GM19468 (cell line): Measurements from ENCODE around the gene PPP2R2D.
"Not testable (repeated sequence)": the region's sequence is repeated elsewhere in the genome, so short reads cannot be mapped to it uniquely, and the experiment has no call there.

Experiments used
- ATAC-seq: cut with Tn5 transposase; IDR thresholded peaks from one replicate; pipeline ENCODE4 v1.9.1; 2021; ENCODE audit warnings: mild to moderate bottlenecking, moderate library complexity, moderate number of reproducible peaks; ENCODE audit not compliant: unreplicated experiment; ENCODE audit errors: extremely low read depth

PPP2R2D gene

DNA sequence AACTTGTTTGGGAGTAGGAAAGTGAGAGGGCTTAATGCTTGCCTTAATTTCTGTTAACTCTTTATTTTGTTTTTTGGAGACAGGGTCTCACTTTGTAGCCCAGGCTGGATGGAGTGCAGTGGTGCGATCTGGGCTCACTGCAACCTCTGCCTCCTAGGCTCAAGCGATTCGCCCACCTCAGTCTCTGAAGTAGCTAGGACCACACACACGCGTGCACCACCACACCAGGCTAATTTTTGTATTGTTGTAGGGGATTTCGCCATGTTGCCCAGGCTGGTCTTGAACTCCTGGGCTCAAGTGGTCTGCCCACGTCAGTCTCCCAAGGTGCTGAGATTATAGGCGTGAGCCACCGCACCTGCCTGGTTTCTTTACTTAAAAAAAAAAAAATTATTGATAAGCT is 1.9 kb downstream of the PPP2R2D start:
- no peak for ATAC-seq

DNA sequence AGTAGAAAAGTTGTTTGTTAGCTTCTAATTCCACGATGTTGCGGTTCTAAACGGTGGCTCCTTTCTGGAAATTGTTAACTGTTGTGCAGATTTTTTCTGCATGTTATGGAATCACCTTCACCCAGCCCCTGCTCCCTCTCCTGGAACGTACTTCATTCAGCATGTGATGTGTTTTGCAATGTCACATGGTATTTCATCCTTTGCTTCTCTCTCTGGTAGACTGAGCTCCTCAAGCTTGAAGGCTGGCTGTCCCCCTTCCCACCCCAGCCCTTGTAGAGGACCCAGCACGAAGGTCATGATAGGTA is 4.4 kb downstream of the PPP2R2D start:
- ATAC-seq: no peak

DNA sequence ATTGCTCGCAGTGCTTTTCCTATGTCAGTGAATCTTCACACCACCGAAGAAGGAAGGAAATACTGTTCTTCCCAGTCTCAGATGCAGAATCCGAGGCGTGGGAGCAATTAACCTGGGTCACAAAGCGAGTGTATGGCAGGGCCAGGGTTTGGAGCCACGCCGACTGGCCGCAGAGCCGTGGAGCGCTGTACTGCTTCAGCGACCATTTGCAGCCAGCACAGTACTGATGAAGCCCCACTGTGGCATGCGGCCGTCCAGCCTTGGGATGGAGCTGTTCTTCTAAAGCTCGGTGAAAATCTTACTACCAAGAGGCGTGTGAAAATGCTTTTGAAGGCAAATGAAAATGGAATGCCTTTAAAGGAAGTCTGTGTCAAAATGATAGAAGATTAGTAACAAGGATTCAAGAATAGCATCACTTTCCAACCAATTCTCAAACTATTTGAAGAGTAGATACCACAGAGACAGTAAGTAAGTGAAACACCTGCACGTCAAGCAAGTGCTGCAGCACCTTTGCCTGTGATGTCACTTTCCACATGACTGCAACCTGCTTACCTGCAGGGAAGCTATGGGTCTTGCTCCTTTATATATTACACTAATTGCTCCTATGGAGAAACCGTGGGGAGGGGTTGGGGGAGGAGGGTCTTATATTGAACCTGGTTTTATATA is 4.9 kb downstream of the PPP2R2D start:
- no peak for ATAC-seq

DNA sequence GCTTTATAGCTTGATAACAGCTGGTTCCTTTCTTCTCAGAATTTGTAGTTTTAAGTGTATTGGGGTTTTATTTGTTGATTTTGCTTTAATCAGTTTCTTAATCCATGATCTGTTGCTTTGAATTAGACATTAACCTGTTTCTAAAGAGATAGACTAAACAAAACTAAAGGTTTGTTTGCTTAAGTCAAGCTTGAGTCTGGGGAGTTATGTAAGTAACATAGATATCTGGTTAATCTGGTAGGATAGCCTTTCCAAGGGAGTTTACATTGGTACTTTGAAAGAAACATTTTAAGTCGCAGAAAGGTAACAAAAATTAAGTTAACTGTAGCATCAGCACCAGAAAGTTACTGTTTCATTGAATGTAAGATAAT is 5.4 kb downstream of the PPP2R2D start:
- no peak for ATAC-seq

DNA sequence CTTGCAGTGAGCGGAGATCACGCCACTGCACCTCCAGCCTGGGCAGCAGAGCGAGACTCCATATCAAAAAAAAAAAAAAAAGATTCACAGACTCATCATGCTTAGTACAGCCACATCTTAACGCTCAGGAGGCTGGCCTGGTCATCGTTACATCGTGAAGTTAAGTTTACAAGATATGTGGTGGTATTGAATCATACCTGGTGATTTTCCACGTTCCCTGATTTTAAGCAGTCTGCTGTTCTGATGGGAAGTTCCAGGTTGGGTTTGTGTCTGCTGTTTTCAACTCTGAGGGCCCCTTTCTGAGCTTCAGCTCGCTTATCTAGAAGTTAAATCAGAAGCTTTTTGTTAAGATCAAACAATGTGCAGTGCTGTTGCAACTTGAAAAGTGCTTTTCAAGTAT is 6.9 kb downstream of the PPP2R2D start:
- no peak for ATAC-seq

DNA sequence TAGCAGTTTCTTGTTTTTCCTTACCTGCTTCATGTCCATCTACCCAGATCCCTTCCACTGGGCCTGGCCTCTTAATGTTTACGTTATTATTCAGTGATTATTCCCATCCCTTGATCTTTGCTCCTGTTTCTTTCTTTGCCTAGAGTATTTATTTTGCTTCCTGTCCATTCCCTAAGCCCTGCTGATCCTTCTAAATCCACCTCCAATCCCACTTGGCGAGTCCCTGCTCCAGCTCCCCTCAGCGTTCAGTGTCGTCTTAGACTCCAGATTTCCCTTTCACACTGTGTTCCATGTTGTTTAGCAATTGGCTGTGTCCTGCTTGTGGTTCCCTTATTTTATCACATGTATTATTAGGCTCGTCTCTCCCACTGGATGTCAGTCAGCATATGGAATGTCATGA is 7.3 kb downstream of the PPP2R2D start:
- ATAC-seq: no peak

DNA sequence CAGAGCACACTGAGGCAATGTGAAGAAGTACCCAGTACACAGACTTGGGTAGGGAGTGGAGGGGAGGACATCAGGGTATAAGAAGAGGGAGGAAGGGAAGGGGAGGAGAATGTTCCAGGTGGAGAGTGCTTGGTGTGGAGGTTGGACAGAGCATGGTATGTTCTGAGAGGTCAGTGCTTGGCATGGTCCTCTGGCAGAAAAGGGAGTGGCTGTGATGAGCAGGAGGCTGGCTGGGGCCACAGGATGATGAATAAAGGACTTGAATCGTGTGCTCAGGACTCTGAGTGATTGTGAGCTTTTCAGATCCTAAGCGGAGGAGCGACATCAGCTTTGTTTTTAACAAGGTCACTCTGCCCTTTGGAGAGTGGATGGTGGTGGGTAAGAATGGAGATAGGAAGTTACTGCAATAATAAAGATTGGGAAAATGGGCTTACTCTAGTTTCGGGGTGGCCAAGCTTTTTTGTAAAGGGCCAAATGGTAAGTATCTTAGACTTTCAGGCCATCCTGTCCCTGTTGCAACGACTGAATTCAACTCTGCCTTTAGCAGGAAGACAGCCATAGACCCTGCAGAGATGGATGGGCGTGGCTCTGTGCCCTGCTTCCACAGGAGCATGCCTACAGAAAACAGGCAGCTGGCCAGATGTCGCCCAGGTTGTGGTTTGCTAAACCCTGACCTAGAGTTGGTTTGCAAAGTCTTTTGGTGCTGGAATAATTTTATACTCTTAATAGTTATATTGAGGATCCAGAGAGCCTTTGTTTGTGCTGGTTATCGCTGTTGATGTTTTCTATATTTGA is 8.4 kb downstream of the PPP2R2D start:
- ATAC-seq: no peak

DNA sequence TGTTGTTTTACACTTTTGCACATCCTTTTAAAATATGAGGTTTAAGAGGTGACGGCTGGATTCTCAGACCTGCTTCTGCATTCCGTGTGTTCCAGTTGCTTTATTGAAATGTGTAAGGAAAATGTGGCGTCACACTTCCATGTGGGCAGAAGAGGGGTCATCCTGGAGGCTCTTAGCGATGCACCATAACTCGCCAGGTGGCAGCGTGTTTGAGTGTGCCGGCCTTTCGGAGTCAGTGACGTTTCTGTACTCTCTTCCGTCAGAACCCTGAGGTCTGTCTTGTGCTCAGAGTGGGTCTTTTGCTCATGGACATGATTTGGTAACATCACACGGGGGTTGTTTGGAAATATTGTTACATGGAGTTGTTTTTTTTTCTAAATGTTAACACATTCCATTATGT is 9.1 kb downstream of the PPP2R2D start:
- no peak for ATAC-seq

DNA sequence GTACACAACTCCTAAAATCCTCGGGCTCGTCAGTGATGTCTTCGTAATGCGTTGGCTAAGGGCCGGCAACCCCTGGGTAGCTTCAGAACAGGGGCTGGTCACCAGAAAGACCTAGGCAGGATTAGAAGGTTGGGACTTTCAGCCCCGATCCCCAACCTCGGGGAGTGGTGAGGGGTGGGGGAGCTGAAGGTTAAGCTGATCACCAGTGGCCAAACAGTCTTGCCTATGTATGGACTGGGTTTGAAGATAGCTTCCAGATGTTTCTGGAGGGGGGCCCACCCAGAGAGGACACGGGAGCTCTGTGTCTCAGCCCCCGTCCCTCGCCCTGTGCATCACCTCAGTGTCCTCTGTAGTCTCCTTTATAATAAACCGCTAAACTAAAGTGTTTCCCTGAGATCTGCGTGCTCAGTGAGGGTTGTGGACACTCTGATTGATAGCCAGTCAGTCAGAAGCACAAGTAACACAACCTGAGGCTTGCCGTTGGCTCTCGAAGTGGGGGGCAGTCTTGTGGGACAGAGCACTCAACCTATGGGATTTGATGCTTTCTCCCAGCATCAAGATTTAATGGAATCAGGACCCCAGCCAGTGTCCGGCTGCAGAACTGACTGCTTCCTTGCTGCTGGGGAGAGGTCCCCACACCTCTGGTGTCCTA is 10.0 kb downstream of the PPP2R2D start:
- ATAC-seq: no peak

DNA sequence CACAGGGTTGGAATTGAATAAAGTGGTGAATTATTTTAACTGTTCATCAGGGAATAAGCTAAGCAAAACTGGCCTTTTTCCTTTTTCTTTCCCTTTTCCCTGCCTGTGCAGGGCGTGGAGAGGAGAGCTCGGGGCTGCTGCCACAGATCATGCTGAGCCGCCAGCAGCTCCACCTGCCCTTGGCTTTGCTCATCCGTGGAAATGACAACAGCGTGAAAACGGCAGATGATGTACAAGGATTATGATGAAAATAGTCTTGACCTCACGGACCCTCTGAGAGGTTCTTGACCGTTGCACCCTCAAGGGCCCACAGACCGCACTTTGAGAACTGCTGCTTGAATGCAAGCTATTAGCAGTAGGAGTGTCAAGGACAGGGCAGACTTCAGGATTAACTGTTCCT is 10.6 kb downstream of the PPP2R2D start:
- ATAC-seq: no peak

DNA sequence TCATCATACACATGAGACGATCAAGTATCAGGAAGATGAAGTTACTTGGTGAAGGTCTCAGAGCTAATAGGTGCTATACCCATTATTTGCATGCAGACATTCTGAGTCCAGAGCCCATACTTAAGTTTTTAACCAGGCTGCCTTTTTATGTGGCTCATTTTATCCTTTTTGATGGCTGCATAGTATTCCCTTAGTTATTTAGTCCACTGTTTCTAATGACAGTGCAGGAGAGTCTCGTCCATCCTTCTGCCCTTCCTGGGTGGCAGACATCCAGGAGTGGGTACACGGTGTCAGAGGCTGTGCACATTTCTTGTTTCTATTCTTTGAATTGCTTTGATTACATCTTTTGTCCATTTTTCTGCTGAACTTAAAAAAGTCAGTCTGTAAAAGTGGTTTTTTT is 11.8 kb downstream of the PPP2R2D start:
- no peak for ATAC-seq

DNA sequence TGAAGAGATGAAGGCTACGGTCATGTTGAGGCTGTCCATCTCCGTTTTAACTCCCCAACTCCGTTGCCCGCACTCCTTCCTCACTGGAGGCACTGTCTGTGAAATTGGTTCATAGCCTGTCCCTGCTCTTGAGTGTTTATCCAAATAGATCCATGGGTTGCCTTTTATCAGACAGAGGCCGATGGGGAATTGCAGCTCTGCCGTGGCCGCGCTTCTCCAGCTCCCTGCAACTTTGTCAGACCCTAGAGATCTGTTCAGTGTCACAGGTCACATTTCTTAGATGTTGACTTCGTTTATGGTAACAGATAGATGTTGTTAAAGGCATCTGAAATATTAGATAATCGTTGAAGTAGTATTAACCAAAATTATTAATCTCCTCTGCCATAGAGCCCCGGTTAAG is 14.7 kb downstream of the PPP2R2D start:
- no peak for ATAC-seq

DNA sequence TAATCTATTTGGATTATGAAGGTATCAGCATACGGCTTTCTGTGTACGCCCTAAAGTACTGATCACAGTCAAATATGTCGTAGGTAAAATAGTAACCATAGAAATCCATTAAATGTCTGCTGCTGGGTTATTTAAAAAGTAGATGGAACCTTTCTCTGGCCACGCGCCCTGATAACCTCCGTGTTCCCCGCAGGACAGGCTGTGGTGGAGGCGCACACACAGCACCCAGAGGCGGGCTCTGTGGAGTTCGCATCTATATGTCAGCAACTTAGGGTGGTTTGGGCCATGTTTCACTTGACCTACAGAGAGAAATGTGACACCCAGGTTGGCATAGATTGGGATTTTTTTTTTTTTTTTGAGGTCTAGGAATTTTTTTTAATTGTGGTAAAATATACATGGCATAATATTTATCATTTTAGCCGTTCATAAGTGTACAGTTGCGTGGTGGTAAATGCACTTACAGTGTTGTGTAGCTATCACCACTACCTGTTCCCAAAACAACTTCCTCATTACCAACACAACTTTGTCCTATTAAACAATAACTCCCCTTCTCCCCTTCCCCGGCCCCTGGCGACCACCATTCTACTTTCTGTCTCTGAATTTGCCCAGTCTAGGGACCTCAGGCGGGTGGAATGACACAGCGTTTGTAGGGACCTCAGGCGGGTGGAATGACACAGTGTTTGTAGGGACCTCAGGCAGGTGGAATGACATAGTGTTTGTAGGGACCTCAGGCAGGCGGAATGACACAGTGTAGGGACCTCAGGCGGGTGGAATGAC is 15.4 kb downstream of the PPP2R2D start:
- no peak for ATAC-seq

DNA sequence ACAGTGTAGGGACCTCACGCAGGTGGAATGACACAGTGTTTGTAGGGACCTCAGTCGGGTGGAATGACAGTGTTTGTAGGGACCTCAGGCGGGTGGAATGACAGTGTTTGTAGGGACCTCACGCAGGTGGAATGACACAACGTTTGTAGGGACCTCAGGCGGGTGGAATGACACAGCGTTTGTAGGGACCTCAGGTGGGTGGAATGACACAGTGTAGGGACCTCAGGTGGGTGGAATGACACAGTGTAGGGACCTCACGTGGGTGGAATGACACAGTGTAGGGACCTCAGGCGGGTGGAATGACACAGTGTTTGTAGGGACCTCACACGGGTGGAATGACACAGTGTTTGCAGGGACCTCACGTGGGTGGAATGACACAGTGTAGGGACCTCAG is 16.0 kb downstream of the PPP2R2D start:
- not testable (repeated sequence) for ATAC-seq

DNA sequence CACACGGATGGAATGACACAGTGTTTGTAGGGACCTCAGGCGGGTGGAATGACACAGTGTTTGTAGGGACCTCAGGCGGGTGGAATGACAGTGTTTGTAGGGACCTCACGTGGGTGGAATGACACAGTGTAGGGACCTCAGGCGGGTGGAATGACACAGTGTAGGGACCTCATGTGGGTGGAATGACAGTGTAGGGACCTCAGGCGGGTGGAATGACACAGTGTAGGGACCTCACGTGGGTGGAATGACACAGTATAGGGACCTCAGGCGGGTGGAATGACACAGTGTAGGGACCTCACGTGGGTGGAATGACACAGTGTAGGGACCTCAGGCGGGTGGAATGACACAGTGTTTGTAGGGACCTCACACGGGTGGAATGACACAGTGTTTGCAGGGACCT is 16.7 kb downstream of the PPP2R2D start:
- ATAC-seq: not testable (repeated sequence)

DNA sequence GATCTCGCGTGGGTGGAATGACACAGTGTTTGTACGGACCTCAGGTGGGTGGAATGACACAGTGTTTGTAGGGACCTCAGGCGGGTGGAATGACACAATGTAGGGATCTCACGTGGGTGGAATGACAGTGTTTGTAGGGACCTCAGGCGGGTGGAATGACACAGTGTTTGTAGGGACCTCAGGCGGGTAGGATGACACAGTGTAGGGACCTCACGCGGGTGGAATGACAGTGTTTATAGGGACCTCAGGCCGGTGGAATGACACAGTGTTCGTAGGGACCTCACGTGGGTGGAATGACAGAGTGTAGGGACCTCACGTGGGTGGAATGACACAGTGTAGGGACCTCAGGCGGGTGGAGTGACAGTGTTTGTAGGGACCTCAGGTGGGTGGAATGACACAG is 18.7 kb downstream of the PPP2R2D start:
- ATAC-seq: not testable (repeated sequence)

DNA sequence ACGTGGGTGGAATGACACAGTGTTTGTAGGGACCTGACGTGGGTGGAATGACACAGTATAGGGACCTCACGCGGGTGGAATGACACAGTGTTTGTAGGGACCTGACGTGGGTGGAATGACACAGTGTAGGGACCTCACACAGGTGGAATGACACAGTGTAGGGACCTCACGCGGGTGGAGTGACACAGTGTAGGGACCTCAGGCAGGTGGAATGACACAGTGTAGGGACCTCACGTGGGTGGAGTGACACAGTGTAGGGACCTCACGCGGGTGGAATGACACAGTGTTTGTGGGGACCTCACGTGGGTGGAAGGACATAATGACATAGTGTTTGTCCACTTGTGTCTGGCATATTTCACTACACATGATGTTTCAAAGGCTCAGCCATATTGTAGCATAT is 19.3 kb downstream of the PPP2R2D start:
- ATAC-seq: no peak

DNA sequence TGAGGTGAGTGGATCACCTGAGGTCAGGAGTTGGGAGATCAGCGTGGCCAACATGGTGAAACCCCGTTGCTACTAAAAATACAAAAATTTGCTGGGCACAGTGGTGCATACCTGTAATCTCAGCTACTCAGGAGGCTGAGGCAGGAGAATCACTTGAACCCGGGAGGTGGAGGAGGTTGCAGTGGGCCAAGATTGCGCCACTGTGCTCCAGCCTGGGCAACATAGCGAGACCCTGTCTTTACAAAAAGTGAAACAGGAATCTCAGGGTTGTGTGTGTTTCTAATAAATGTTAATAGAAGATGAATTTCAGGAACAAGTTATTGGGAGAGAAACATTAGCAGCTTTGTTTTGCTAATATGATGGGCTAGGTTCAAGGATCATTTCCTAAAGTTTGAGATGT is 19.9 kb downstream of the PPP2R2D start:
- ATAC-seq: no peak

DNA sequence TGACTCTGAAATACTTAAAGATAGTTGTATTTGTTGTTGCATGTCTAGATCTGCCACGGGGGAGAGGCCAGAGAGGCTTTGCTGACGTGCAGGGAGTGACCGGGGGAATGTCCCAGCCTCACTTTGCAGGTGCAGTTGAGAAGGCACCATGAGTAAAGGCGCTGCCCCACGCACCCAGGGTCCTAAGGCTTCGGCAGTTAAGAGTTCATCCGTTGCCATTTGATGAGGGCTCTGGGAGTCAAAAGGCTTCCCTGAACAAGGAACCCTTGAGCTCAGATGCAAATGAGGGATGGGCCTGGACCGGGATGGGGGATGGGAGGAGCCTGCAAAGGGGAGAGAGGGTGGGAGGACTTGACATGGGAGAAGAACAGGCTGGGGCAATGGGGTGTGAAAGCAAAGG is 20.4 kb downstream of the PPP2R2D start:
- peak; percentile 33 for ATAC-seq

DNA sequence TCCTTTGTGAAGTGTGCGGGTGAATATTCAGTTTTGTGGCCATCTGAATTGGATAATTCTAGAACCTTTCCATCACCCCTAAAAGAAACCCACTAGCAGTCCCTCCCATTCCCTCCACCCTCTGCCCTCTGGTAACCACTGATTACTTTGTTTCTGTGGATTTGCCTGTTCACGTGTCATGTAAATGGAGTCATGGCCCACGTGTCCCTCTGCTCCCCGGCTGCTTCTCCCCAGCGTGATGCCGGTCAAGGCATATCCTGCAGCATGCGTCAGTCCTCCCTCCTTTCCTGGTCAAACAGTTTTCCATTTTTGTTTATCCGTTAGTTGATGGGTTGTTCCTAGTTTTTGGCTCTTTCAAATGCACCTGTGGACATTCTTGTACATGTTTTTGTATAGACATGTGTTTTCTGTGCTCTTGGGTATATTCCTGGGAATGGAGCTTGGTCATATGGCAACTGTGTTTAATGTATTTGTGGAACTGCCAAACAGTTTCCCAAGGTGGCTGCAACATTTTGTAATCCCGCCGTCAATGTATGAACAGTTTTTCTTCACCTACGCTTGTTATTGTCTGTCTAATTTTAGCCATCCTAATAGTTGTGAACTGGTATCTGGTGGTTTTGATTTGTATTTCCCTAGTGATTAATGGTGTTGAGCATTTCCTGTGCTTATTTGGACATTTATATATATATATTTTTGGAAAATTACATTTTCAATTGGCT is 22.4 kb downstream of the PPP2R2D start:
- ATAC-seq: no peak
